ENCODE data around the gene PWP1.

PWP1 gene

DNA sequence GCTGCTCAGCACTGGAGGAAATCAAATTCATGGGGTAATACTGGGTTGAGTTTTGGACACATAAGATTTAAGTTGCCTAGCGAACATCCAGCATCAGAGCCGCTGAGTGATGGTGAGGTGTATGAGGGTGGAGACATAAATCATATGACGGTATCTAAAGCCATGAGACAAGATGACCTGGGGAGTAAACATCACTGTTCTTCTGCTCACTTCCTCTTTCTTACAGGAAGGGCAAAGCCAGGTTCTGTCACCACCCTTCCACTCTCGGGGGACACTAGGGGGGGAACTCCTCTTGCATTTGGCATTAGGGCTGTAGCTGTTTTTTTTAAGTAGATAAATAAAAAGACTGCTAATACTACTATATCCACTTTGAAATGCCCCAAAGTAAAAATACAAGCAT, 51.3 kb downstream of the PWP1 start:
- DNase-seq, result no peak

GRCh38 chr12:107748472-107748871, 62.9 kb downstream of the PWP1 start:
- no peak for DNase-seq

DNA sequence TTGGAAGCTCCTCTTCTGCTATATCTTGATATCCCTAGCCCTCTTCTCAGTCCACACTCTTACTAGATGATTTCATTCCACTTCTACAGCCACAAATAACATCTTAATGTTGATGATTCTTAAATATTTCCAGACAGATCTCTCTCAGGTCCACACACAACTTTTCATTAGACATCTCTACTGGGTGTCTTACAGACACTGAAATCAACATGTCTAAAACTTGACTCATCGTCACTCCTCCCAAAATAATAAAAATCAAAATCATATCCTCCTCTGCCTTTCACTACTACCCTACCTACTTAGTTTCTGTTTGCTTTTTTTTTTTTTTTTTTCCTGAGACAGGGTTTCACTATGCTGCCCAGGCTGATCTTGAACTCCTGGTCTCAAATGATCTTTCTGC, 63.5 kb downstream of the PWP1 start:
- no peak for DNase-seq

DNA sequence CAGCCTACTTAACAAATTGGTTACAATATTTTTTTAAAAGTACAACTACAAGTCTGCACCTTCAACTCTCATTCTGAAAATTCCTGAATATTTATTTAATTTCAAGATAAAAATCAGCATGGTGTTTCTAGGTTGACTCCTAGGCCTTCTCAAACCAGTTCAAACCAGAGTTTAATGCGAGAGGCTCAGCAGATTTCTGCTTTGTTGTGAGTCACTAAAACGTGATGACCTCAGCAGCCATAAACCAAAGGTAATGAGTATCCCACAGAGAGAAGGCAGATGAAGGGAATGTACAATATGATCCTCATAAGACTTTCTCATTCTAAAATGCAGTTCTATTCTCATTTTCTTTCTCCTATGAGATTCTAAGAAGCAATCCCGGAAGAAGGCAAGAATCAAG, 73.8 kb downstream of the PWP1 start:
- peak; percentile 49 for DNase-seq

DNA sequence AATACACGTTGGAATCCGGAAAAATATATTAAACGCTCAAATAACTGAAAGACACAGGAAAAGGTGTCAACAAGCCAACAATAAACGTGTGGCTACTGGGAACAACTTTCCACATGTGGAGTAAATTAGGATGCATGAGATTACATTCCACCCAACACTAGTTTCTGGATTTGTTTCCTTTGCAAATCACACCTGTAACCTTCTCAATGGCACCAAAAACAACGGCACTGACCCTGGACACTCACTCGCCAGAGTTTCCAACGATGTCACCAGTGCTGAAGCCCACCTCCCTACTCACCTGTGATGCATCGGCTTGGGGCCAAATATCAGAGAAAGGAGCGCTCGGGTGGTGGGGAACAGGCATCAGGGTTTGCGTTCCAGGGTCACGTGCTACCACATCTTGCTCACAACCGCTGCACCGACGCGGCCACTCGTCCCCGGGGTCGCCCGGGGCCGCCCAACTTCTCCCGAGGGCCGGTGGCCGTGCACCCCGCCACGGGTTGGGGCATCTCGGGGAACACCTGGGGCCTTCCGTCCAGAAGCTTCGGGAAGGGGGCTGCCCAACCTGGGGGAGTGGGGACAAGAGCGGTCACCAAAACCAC, 74.7 kb downstream of the PWP1 start:
- DNase-seq, result peak; percentile 51

DNA sequence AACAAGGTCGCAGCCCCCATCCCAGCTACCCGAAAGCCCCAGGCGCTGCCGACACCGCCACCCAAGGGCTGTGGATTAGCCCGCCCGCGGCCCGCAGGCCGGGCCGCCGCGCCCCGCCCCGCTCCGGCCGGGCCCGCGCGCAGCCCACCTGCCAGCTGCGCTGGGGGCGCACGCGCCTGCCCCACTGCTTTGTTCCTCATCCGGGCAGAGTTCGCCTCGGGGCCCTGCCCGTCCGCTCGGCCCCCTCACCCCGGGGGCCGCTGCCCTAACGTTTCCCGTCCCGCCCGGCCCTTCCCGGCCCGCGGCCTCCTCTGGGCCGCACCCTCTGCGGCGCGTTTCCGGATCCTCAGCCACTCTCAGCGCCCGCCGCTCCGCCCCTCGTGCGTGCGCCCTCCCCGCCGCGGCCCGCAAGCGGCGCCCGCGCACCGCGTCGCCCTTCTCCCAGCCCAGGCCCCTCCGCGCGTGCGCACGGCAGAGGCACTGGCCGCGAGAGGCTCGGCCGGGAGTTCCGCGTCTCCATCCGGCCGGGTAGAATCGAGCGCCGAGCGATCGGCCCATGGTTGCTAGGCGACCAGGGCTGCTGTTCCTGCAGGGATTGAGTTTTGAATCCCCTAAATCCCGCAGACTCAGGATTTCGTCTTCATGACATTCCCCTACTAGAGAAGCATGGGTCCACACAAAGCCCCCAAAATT, 75.4 kb downstream of the PWP1 start, which contains the start of gene PRDM4:
PRDM4 (minus strand) TSS at position 329 of the 693 bp plus-strand sequence. CDS start 622 bp downstream, outside the sequence.
- DNase-seq, result peak; percentile 93

GRCh38 chr12:107761502-107761904, 75.9 kb downstream of the PWP1 start:
- DNase-seq, result no peak
